Neural cell (in vitro differentiated cells): ENCODE data around the gene FGF5. TPM values are rescaled to one million over a fixed set of nuclear protein-coding genes. Genes with fewer than 3 reads are reported as not detected.

Experiments
- H2AFZ ChIP-seq: fragments of 200-600, 300-800 bp; sonication (generic), shearing (Covaris generic); 2 replicates; pipeline ENCODE4 v1.6.0; 2014; ENCODE audit warnings: low read depth, mild to moderate bottlenecking, antibody characterized with exemption, low read length, moderate library complexity
- H3F3A ChIP-seq: fragments of 200-600 bp; shearing (Covaris generic); 2 replicates; pipeline ENCODE4 v1.6.1; 2016; ENCODE audit warnings: mild to moderate bottlenecking, moderate library complexity, mixed read lengths, antibody characterized with exemption, low read length; ENCODE audit not compliant: insufficient read depth, poor library complexity, severe bottlenecking
- H3K27ac ChIP-seq: fragments of 200-600, 300-800 bp; sonication (generic), shearing (Covaris generic); 2 replicates; pipeline ENCODE4 v1.5.1; 2014; ENCODE audit warnings: mild to moderate bottlenecking, low read length, moderate library complexity
- H3K27me3 ChIP-seq: fragments of 300-800, 200-600 bp; sonication (generic), shearing (Covaris generic); 2 replicates; pipeline ENCODE4 v1.6.0; 2014; ENCODE audit warnings: mild to moderate bottlenecking, low read depth, low read length, moderate library complexity; ENCODE audit not compliant: insufficient read depth
- H3K36me3 ChIP-seq: fragments of 300-800, 200-600 bp; sonication (generic), shearing (Covaris generic); 2 replicates; pipeline ENCODE4 v1.5.1; 2014; ENCODE audit warnings: mild to moderate bottlenecking, antibody characterized with exemption, low read length, moderate library complexity; ENCODE audit not compliant: insufficient read depth
- H3K4me2 ChIP-seq: fragments of 300-800, 200-600 bp; sonication (generic), shearing (Covaris generic); 2 replicates; pipeline ENCODE4 v1.6.0; 2014; ENCODE audit warnings: mild to moderate bottlenecking, low read length
- H3K4me3 ChIP-seq: fragments of 300-800, 200-600 bp; sonication (generic), shearing (Covaris generic); 2 replicates; pipeline ENCODE4 v1.5.1; 2014; ENCODE audit warnings: mild to moderate bottlenecking, low read length, moderate library complexity
- H3K79me2 ChIP-seq: fragments of 200-600 bp; shearing (Covaris generic); replicated peaks from 2 replicates; pipeline ENCODE4 v1.6.0; 2014; ENCODE audit warnings: mild to moderate bottlenecking, low read length, moderate library complexity; ENCODE audit not compliant: insufficient read depth
- H3K9ac ChIP-seq: fragments of 300-800, 200-600 bp; sonication (generic), shearing (Covaris generic); 2 replicates; pipeline ENCODE4 v1.6.1; 2016; ENCODE audit warnings: mild to moderate bottlenecking, low read length, mixed read lengths
- H3K9me2 ChIP-seq: fragments of 200-600 bp; shearing (Covaris generic); 2 replicates; pipeline ENCODE4 v1.6.1; 2016; ENCODE audit warnings: mild to moderate bottlenecking, low read length, mixed read lengths; ENCODE audit not compliant: insufficient read depth
- H3K9me3 ChIP-seq: fragments of 200-600, 300-800 bp; sonication (generic), shearing (Covaris generic); 2 replicates; pipeline ENCODE4 v1.6.1; 2016; ENCODE audit warnings: mild to moderate bottlenecking, mixed run types, low read length, moderate library complexity, mixed read lengths
- H4K20me1 ChIP-seq: fragments of 200-600 bp; shearing (Covaris generic); 2 replicates; pipeline ENCODE4 v1.6.1; 2016; ENCODE audit warnings: mild to moderate bottlenecking, mixed run types; ENCODE audit not compliant: insufficient read depth
- EP300 ChIP-seq: fragments of 450-650 bp; conservative IDR thresholded peaks from 2 replicates; pipeline ENCODE4 v1.6.1; 2014; ENCODE audit warnings: antibody characterized with exemption, mild to moderate bottlenecking, moderate library complexity; ENCODE audit not compliant: poor library complexity, severe bottlenecking
- EZH2 ChIP-seq: fragments of 200-600, 300-800 bp; shearing (Covaris generic), sonication (generic); IDR thresholded peaks from 2 replicates; pipeline ENCODE4 v1.6.1; 2014; ENCODE audit warnings: antibody characterized with exemption, low read length, borderline replicate concordance, mild to moderate bottlenecking; ENCODE audit not compliant: insufficient read depth, poor library complexity, severe bottlenecking
- MXI1 ChIP-seq: fragments of 450-650 bp; conservative IDR thresholded peaks from 2 replicates; pipeline ENCODE4 v1.6.1; 2014; ENCODE audit warnings: antibody characterized with exemption, mild to moderate bottlenecking; ENCODE audit not compliant: poor library complexity, severe bottlenecking
- POLR2AphosphoS5 ChIP-seq: IDR thresholded peaks from 2 replicates; pipeline ENCODE4 v1.6.1; 2012
- RAD21 ChIP-seq: fragments of 450-650 bp; conservative IDR thresholded peaks from 2 replicates; pipeline ENCODE4 v1.6.1; 2014; ENCODE audit warnings: antibody characterized with exemption, mild to moderate bottlenecking, moderate library complexity
- SMC3 ChIP-seq: fragments of 450-650 bp; conservative IDR thresholded peaks from 2 replicates; pipeline ENCODE4 v1.6.1; 2014; ENCODE audit warnings: antibody characterized with exemption, mild to moderate bottlenecking, moderate library complexity; ENCODE audit not compliant: poor library complexity
- TAF1 ChIP-seq: IDR thresholded peaks from 2 replicates; pipeline ENCODE4 v1.6.1; 2012; ENCODE audit warnings: low read depth
- polyA plus RNA-seq: library from polyadenylated mRNA; depleted of rRNA; stranded (reverse); fragments of >200 nt; gene quantifications from 2 replicates; pipeline ENCODE4 v1.2.3, GENCODE V29; 2014
- TF ChIP-seq, protein P1 (sequence below): IDR thresholded peaks from 2 replicates; pipeline ENCODE4 v1.6.1; 2012; ENCODE audit warnings: borderline replicate concordance
- TF ChIP-seq, protein P2 (sequence below): fragments of 450-650 bp; IDR thresholded peaks from 2 replicates; pipeline ENCODE4 v1.5.1; 2014; ENCODE audit warnings: antibody characterized with exemption, mild to moderate bottlenecking, moderate library complexity; ENCODE audit not compliant: poor library complexity, severe bottlenecking

FGF5 gene
- polyA plus RNA-seq, 1 donor from 2014 or later, result 0.26 TPM

DNA sequence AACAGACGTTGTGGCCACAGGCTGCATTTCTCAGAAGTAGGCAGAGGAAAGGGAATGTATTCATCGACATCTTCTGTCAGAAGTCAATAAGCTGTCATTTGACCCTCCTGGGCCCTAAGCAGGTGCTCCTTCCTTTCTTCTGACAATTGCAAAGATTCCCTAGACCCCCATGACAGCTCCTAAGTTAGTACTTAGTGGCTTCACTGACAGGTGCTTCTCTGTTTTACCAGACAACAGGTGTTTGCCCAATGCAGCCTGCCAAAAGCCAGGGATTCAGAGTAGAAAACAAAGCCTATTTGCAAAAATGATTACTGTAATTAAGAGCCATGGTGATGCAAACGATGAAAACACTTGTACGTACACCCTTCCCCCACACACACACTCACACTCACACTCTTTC, 7.5 kb upstream of the FGF5 start:
- Histone ChIP-seq H3F3A (no peaks in the 10 kb centered on the region), H3K4me2 (no peak overlapping the region), H3K27me3 (peaks cover 31% of the 10 kb centered on the region)

DNA sequence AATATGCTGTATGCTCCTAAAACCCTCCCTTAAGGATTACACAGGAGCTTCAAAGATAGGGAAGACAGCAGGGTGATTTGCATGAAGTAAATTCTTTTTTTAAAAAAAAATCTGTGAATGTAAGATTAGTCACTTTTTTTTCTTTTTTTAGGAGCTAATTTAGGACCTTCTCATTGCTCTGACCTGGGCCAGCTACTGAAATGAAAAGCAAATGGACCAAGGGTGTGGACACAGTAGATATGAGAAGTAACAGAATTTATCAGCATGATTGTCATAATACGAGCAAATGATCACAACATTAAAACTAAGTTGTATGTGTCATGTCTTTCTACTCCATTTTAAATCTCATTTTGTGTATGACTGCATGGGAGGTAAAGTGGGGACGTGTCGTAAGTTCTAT, 6.6 kb upstream of the FGF5 start:
- Histone ChIP-seq H3F3A (no peaks in the 10 kb centered on the region), H3K4me2 (no peak overlapping the region), H3K36me3 (no peaks in the 10 kb centered on the region), H3K9ac (no peak overlapping the region), H3K4me3 (no peak overlapping the region), H3K9me3 (no peaks in the 10 kb centered on the region), H3K9me2 (no peaks in the 10 kb centered on the region), H2AFZ (no peak overlapping the region), H4K20me1 (no peaks in the 10 kb centered on the region), H3K27ac (no peak overlapping the region), H3K79me2 (no peaks in the 10 kb centered on the region), H3K27me3 (peaks cover 39% of the 10 kb centered on the region)
- TF ChIP-seq POLR2AphosphoS5, result no peak
- TF ChIP-seq EZH2, result no peak
- TF ChIP-seq, protein P1, sequence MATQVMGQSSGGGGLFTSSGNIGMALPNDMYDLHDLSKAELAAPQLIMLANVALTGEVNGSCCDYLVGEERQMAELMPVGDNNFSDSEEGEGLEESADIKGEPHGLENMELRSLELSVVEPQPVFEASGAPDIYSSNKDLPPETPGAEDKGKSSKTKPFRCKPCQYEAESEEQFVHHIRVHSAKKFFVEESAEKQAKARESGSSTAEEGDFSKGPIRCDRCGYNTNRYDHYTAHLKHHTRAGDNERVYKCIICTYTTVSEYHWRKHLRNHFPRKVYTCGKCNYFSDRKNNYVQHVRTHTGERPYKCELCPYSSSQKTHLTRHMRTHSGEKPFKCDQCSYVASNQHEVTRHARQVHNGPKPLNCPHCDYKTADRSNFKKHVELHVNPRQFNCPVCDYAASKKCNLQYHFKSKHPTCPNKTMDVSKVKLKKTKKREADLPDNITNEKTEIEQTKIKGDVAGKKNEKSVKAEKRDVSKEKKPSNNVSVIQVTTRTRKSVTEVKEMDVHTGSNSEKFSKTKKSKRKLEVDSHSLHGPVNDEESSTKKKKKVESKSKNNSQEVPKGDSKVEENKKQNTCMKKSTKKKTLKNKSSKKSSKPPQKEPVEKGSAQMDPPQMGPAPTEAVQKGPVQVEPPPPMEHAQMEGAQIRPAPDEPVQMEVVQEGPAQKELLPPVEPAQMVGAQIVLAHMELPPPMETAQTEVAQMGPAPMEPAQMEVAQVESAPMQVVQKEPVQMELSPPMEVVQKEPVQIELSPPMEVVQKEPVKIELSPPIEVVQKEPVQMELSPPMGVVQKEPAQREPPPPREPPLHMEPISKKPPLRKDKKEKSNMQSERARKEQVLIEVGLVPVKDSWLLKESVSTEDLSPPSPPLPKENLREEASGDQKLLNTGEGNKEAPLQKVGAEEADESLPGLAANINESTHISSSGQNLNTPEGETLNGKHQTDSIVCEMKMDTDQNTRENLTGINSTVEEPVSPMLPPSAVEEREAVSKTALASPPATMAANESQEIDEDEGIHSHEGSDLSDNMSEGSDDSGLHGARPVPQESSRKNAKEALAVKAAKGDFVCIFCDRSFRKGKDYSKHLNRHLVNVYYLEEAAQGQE, result no peak
- TF ChIP-seq TAF1, result no peak
- TF ChIP-seq EP300, result no peak
- TF ChIP-seq MXI1, result no peak
- TF ChIP-seq RAD21, result no peak
- TF ChIP-seq SMC3, result no peak

More for the DNA sequence above, 7.5 kb upstream of the FGF5 start:
- H3K9ac ChIP-seq, result no peak overlapping the region
- H3K9me2 ChIP-seq, result no peaks in the 10 kb centered on the region
- H3K79me2 ChIP-seq, result no peaks in the 10 kb centered on the region
- no peak for TF ChIP-seq MXI1
- TF ChIP-seq, protein P1, result no peak
- TF ChIP-seq TAF1, result no peak
- TF ChIP-seq EP300, result no peak
- TF ChIP-seq SMC3, result no peak
- no peak for TF ChIP-seq POLR2AphosphoS5
- TF ChIP-seq EZH2, result no peak
- TF ChIP-seq, protein P2, sequence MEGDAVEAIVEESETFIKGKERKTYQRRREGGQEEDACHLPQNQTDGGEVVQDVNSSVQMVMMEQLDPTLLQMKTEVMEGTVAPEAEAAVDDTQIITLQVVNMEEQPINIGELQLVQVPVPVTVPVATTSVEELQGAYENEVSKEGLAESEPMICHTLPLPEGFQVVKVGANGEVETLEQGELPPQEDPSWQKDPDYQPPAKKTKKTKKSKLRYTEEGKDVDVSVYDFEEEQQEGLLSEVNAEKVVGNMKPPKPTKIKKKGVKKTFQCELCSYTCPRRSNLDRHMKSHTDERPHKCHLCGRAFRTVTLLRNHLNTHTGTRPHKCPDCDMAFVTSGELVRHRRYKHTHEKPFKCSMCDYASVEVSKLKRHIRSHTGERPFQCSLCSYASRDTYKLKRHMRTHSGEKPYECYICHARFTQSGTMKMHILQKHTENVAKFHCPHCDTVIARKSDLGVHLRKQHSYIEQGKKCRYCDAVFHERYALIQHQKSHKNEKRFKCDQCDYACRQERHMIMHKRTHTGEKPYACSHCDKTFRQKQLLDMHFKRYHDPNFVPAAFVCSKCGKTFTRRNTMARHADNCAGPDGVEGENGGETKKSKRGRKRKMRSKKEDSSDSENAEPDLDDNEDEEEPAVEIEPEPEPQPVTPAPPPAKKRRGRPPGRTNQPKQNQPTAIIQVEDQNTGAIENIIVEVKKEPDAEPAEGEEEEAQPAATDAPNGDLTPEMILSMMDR, result no peak
- no peak for TF ChIP-seq RAD21
- no peaks in the 10 kb centered on the region for H4K20me1 ChIP-seq
- no peak overlapping the region for H2AFZ ChIP-seq
- no peaks in the 10 kb centered on the region for H3K9me3 ChIP-seq
- H3K4me3 ChIP-seq, result no peak overlapping the region
- H3K27ac ChIP-seq, result no peak overlapping the region
- no peaks in the 10 kb centered on the region for H3K36me3 ChIP-seq
